Myocyte (in vitro differentiated cells): Measurements from ENCODE around the gene KAZN. TPM values are rescaled to one million over a fixed set of nuclear protein-coding genes. Genes with fewer than 3 reads are reported as not detected.
A peak's percentile ranks its signal among the peaks of the same experiment; 100 is the strongest.

Source experiments
- DNase-seq: peaks from one replicate; pipeline ENCODE4 v3.0.0-alpha.2; 2012; ENCODE audit warnings: low read depth
- total RNA-seq: library from RNA; depleted of rRNA; stranded (reverse); fragments of >200 nt; gene quantifications from 2 replicates; pipeline ENCODE4 v1.2.3, GENCODE V29; 2014

KAZN gene
- total RNA-seq, 1 donor from 2014 or later = 15.0 TPM

DNA sequence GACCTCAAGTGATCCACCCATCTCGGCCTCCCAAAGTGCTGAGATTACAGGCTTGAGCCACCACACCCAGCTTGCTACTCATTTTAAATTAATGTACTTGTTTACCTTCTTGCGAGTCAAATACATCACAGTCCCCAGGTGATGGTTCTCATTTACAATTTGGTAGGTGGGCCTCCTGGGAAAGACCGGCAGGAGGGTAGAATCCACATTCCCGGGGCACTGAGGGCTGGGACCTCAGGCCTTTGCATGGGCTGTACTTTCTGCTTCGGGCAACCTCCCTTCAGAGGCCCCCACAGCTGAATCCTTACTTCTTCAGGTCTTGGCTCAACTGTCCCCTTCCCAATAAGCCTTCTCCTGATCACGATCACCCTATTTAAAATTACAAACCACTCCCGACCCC is 165.5 kb downstream of the KAZN start:
- no peak for DNase-seq

DNA sequence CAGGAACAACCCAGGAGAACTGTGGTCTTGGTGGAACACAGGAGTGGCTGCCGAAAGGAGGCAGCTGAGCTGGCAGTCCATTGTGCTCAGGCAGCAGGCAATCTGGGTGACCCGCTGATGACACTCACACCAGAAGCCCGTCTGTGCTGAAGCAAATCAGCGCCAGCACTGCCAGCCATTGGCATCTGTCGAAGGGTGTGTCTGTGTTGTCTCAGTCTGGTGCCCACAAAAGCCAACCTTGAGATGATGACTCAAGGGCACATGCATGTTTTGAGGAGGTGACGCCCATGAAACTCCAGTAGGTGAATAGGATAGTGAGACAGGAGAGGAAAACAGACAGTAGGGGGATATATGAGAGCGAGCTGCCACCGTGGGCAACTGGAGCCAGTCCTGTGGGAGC is 167.3 kb downstream of the KAZN start:
- peak; percentile 22 for DNase-seq

DNA sequence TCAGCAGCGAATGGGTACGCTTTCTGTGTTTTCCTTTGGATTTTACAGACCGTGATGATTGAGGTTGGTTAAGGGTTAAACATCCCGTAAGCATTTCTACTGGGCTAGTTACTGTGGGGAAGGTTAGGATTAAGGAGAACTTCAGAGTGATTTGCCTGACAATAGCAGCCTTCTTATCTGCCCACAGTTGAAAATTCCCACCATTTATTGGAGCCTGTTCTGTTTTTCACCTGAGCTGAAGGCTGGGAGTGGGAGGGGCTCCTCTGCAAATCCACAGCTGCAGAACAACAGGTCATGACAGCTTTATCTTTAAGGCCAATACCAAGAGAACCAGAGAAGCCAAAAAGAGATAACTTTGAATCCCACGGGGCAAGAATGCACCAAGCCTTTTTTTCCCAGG is 168.6 kb downstream of the KAZN start:
- no peak for DNase-seq

DNA sequence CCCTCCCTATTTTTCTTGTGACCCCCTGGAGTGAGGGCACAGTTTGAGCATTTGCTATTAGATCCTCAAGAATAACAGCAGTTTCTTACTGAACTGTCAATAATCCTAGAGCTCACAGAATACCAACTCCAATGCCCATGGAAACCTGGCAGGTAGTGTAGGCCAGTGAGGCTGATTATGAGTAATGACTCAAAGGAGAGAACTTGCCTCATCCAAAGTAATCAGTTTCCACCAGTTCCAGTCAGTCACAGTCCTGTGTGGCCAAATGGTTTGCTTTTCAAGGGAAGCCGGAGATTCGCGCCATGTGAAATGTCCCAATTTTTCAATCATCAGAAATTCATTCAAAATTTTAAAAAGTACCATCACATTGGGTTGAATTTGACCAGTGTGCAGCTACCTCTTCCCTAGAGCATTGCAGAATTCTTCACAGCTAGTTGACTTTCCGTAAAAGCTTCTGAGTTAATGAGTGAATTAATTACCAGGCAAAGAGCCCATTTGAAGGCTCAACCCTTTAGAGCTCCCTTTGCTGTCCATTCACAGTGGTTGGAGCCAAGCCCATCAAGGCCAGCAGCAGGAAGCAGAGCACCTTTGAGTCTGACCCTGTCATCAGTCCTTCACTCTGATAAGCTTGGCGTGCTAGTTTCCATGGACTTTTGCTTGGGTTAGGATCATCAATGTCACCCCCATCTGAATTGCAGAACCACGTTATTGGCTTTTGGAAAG is 170.3 kb downstream of the KAZN start:
- no peak for DNase-seq

DNA sequence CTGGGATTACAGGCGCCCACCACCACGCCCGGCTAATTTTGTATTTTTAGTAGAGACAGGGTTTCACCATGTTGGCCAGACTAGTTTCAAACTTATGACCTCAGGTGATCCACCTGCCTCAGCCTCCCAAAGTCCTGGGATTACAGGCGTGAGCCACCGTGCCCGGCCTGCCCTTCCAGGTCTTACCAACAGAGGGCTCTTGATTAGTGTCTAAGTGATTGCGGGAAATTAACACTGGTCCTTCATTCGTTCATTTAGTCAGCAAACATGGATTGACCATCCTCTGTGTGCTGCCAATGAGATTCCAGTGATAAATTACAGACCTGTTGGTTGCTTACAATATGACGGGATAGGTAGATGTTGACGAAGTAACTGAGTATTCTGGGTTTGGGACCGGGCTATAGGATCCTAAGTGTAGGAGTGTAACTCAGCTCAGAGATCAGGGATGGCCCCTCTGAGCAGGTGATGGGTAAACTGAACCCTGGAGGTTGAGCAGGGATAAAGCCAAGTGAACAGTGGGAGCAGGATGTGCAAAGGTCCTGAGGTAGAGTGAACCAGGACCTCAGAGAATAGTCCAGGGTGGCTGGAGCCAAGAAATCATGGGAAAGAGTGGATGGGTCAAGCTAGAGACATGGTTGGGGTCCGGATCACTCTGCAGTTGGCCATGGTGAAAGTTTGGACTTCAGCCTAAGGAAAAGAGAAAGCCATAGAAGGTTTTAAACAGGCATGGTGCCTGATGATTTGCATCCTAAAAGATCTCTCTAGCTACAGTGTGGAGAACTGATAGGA is 171.2 kb downstream of the KAZN start:
- DNase-seq = no peak

DNA sequence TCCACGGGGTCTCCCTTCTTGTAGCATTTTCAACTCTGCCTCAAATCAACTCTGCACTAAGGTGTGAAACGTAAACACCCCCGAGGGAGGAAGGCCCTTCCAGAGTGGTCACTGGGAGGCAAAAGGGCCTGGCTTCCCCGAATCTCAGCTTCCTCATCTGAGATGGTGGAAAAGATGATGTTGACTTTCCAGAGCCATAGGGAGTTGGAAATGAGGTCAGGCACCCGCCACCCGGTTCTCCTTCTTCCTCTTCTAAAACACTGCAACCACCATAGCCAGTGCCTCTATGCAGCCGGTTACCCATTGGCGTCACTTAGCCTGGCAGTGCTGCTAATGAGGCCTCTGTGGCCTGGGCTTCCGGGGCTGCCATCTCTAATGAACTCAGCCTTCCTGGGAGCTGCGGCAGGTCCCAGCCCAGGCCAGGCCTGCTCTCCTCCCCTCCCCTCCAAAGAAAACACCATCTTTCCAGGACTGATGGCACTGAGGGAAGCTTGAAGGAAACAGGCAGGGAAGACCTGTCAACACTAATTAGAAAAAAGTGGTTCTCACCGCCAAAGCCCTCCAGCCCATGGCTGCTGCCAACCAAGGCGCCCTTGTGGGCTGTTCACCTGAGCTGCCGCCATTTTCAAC is 175.0 kb downstream of the KAZN start:
- no peak for DNase-seq

DNA sequence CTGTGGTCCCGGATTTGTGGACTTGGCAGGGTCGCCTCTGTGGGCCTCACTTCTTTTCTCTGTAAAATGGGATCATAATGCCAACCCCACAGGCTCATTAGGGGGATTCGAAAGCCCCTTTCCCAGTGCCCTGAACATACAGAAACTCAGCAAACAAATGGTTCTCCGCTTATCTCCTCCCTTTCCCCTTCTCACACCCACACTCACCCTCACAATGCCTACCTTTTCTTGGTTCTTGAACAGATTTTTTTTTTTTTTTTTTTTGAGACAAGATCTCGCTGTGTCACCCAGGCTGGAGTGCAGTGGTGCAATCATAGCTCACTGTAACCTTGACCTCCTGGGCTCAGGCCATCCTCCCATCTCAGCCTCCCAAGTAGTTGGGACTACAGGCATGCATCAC is 175.7 kb downstream of the KAZN start:
- no peak for DNase-seq

- DNase-seq = no peak
Measured at GRCh38 chr1:14774988-14775387, 176.5 kb downstream of the KAZN start.

DNA sequence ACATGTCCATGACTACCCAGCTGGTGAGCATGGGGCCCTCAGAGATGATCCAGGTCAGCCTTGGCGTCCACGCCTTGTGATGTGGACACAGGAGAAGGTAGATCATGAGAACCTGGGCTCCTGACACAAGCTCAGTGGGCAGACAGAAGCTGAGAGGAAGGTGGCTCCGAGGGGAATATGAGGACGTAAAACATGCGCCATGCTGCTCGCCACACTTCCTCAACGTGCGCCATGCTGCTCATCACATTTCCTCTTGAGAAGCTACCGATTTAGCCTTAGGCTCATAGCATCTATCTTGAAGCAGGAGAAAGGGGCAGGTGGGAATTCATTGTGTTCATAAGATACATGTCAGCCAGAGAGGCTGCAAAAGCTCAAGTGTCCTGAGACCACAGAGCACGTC is 176.9 kb downstream of the KAZN start:
- DNase-seq = no peak

DNA sequence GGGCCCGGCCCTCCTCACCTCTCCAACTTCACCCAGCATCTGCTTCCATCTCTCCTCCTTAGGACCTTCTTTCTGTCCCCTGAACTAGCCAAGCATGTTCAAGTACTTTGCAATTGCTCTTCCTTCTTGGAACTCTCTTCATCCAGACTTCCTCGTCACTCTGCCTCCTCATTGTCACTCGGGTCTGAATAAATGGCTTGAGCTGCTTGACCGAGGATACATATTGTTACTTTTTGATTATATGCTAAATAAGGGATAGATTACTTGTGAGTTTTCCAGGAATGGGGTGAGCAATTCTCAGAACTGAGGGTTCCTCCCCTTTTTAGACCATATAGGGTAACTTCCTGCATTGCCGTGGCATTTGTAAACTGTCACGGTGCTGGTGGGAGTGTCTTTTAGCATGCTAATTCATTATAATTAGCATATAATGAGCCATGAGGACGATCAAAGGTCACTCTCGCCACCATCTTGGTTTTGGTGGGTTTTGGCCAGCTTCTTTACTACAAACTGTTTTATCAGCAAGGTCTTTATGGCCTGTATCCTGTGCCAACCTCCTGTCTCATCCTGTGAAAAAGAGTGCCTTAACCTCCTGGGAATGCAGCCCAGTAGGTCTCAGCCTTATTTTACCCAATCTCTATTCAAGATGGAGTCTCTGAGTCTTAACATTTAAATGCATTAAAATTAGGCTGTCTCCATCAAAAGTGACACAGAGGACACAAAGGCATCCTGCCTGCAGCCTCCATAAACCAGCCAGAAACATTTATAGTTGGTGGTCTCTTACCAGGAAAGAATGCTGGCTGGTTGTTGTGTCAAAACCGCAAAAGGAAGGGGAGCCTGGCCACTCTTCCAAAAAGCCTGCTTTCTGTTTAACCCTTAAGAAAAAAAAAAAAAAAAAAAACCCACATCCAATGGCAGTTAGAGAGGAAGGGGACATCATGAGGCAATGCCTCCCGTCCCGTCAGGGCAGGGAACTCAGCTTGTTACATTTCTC is 179.3 kb downstream of the KAZN start:
- DNase-seq = no peak

- no peak for DNase-seq
Measured at GRCh38 chr1:14778541-14778897, 180.0 kb downstream of the KAZN start.

DNA sequence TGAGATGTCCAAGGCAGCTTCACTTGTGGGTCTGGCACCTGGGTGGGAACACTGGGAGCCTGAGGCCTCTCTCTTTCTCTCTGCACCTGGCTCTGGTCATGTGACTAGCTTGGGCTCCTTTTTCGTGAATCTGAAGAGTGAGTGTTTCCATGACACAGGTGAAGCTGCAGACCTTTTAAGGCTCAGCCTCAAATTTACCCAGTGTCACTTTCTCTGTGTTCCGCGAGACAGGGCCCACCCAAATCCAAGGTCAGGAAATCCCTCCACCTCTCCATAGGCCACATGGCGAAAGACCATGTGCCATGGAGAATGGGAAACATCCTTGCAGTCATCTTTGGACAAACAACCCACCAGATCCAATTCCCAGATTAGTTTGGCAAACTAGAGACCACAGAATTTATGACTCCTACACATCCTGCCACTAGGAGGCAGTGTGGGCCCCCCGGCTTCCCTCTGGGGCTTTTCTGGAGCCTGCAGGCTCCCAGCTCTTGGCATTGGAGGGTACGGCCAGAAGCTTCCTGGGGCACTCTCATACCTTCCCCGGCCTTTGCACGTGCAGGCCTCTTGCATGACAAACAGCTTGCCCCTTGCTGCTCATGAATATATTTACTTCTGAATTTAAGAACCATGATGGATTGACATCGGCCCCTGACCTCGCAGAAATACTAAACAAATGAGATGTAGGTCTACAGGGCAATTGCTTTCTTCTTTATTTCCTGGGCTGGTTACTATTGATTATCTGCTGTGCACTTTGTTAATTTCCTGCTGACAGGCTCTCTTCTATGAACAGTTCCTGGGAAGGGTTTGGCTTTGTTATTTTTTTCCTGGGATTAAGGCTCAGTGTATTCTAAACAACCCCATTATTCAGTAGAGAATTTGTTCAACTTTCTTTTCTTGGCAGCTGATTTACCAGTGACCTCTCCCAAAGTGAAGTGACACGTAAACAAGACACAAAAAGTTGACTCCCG is 180.7 kb downstream of the KAZN start:
- peak; percentile 38 for DNase-seq

- DNase-seq = no peak
Measured at GRCh38 chr1:14780271-14780670, 181.8 kb downstream of the KAZN start.

DNA sequence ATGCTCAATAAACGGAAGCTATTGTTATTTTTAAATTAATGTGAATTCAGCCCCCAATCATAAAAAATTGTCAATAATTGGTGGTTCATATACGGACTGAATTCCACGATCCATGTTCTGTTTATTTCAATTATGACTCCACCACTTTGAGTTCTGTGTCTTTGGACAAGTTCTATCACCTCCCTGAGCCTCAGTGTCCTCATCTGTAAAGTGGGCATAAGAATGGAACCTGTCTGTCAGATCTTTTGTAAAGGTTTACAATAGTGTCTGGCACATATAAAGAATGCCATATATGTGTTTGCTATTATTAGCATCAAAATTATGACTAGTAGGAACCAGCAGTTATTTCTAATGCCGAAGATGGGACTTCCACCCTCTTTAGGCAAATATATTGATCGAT is 183.3 kb downstream of the KAZN start:
- no peak for DNase-seq

DNA sequence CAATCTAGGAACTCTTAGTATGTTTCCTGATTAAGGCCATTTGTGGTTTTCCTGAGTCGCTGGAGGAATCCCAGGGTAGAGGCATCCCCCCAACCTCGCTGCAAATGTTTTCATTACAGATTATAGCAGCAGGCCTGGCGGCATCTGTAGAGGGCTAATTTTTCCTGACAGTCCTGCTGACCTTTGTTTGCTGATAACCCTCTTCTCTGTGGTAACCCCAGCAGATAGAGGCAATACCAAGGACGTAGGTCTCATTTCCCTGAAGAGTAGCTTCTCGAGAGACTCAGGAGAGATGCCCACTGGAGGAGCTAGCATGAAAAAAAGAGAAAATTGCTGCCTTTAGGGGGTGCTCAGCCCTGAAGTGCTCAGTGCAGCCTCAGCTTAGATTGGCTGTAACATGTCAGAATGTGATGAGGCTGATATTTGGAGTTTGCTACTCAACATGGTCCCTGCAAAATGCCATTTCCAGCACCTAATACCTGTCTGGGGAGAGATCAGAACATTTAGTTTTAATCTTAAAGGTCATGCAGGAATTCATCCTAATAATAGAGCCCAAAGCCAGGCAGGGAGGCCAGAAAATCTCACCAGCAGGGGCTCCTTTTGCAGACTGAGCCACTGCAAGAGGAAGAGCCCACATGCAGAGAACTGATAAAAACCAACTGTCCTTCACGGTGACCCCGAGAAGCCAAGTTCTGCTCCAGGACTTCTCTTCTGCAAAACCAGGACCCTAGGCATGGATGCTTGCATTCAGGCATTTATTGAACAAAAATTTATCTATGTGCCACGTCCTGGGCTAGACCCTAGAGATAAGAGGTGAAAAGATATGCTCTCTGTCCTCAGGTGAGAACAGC is 184.5 kb downstream of the KAZN start:
- DNase-seq = no peak

DNA sequence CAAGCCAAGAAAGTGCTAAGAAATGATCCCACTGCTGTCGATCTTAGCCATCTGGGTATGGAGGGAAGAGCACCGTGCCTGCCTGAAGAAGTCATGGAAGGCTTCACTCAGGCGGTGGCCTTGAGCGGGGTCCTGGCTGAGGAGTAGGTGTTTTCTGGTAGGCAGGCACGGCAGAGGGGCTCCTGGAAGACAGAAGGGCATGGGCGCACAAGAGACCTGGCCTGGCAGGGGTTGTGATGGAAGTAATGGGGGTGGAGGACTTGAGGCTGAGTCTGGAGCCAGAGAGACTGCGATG is 185.1 kb downstream of the KAZN start:
- no peak for DNase-seq

- no peak for DNase-seq
Measured at GRCh38 chr1:14784790-14785773, 186.6 kb downstream of the KAZN start.

- DNase-seq = no peak
Measured at GRCh38 chr1:14786109-14786675, 187.7 kb downstream of the KAZN start.
